ENCODE data around the gene CDC5L. TPM values are rescaled to one million over a fixed set of nuclear protein-coding genes. Genes with fewer than 3 reads are reported as not detected.

CDC5L gene
- polyA plus RNA-seq, 3 donors: 4.9 to 10.2 (median 7.4) TPM

- peaks cover 0 to 4% (median 0%) of the 10 kb centered on the region in 3 donors for H3K27me3 Mint-ChIP-seq (ENCODE audit: low read depth in 3 of 3)
- H2AFZ ChIP-seq (ENCODE audit: insufficient read depth, low read depth, low read length, poor library complexity, severe bottlenecking): no peak overlapping the region
- H3K27me3 ChIP-seq (ENCODE audit: control insufficient read depth in 2 of 2, insufficient read depth in 2 of 2, low read length in 2 of 2): no peaks in the 10 kb centered on the region
- H3K79me2 ChIP-seq (ENCODE audit: insufficient read depth, low read length): no peaks in the 10 kb centered on the region
- no peaks in the 10 kb centered on the region for H4K20me1 ChIP-seq (ENCODE audit: insufficient read depth, low read length)
- peaks cover 9% of the 10 kb centered on the region for H3K4me1 Mint-ChIP-seq
- intact Hi-C loops (cut with micrococcal nuclease): no loop called here
- H3K4me2 ChIP-seq (replicated peaks; ENCODE audit: extremely low read depth, low read length, poor library complexity, severe bottlenecking): no peak overlapping the region
- peaks cover 6 to 9% of the 10 kb centered on the region in 2 donors for H3K4me1 ChIP-seq (ENCODE audit: control insufficient read depth in 1 of 2, insufficient read depth in 2 of 2, low read length in 2 of 2)
- no peaks in the 10 kb centered on the region for H3K36me3 ChIP-seq (replicated peaks in 1 of 2; ENCODE audit: control insufficient read depth in 1 of 2, insufficient read depth in 2 of 2, low read length in 2 of 2)
- H3K9me3 ChIP-seq (replicated peaks in 1 of 2; ENCODE audit: control insufficient read depth in 1 of 2, insufficient read depth in 1 of 2, low read length in 2 of 2): no peaks in the 10 kb centered on the region
- DNase-seq: no peak
- H3K9me3 Mint-ChIP-seq: no peaks in the 10 kb centered on the region
- H3K4me3 ChIP-seq (replicated peaks in 1 of 3; ENCODE audit: low read depth in 2 of 3, low read length in 3 of 3): no peak overlapping the region
- no peak overlapping the region for H3K4me3 Mint-ChIP-seq
- no peak overlapping the region for H3K27ac ChIP-seq (ENCODE audit: low read depth in 1 of 2, low read length in 2 of 2)
- H3K9ac ChIP-seq (ENCODE audit: insufficient read depth, low read length, poor library complexity, severe bottlenecking): no peak overlapping the region
- H3K36me3 Mint-ChIP-seq: no peaks in the 10 kb centered on the region
- no peak overlapping the region for H3K27ac Mint-ChIP-seq
- TF ChIP-seq CTCF (IDR thresholded peaks at IDR 0.05): no peak
- WGBS (ENCODE audit: insufficient coverage): 100% methylated on average over 1 of the region's 2 CpGs
These were observed 13.7 kb upstream of the CDC5L start for GRCh38 chr6:44373787-44374186.

- no peak overlapping the region for H3K4me2 ChIP-seq (replicated peaks; ENCODE audit: extremely low read depth, low read length, poor library complexity, severe bottlenecking)
- H3K36me3 Mint-ChIP-seq: no peaks in the 10 kb centered on the region
- no peaks in the 10 kb centered on the region for H3K79me2 ChIP-seq (ENCODE audit: insufficient read depth, low read length)
- peaks cover 0 to 4% (median 2%) of the 10 kb centered on the region in 3 donors for H3K27me3 Mint-ChIP-seq (ENCODE audit: low read depth in 3 of 3)
- H3K9me3 Mint-ChIP-seq: no peaks in the 10 kb centered on the region
- 81% methylated on average over 3 of the region's 3 CpGs for WGBS (ENCODE audit: insufficient coverage)
- H3K4me1 ChIP-seq (ENCODE audit: control insufficient read depth in 1 of 2, insufficient read depth in 2 of 2, low read length in 2 of 2): peaks cover 6 to 9% of the 10 kb centered on the region in 2 donors
- no peaks in the 10 kb centered on the region for H3K9me3 ChIP-seq (replicated peaks in 1 of 2; ENCODE audit: control insufficient read depth in 1 of 2, insufficient read depth in 1 of 2, low read length in 2 of 2)
- DNase-seq: no peak
- no peaks in the 10 kb centered on the region for H4K20me1 ChIP-seq (ENCODE audit: insufficient read depth, low read length)
- H3K27ac ChIP-seq (ENCODE audit: low read depth in 1 of 2, low read length in 2 of 2): no peak overlapping the region
- H3K27me3 ChIP-seq (ENCODE audit: control insufficient read depth in 2 of 2, insufficient read depth in 2 of 2, low read length in 2 of 2): no peaks in the 10 kb centered on the region
- H3K27ac Mint-ChIP-seq: no peak overlapping the region
- no peak overlapping the region for H3K9ac ChIP-seq (ENCODE audit: insufficient read depth, low read length, poor library complexity, severe bottlenecking)
- H3K36me3 ChIP-seq (replicated peaks in 1 of 2; ENCODE audit: control insufficient read depth in 1 of 2, insufficient read depth in 2 of 2, low read length in 2 of 2): no peaks in the 10 kb centered on the region
- no peak for TF ChIP-seq CTCF (IDR thresholded peaks at IDR 0.05)
- no peak overlapping the region for H3K4me3 Mint-ChIP-seq
- intact Hi-C loops (cut with micrococcal nuclease): no loop called here
- no peak overlapping the region for H3K4me3 ChIP-seq (replicated peaks in 1 of 3; ENCODE audit: low read depth in 2 of 3, low read length in 3 of 3)
- H3K4me1 Mint-ChIP-seq: peaks cover 9% of the 10 kb centered on the region
- no peak overlapping the region for H2AFZ ChIP-seq (ENCODE audit: insufficient read depth, low read depth, low read length, poor library complexity, severe bottlenecking)
These were observed 12.4 kb upstream of the CDC5L start for GRCh38 chr6:44375071-44375470.
